ENCODE results near the gene SLC22A23. TPM values are rescaled to one million over a fixed set of nuclear protein-coding genes. Genes with fewer than 3 reads are reported as not detected.

The SLC22A23 gene
- total and polyA plus RNA-seq, 2 donors (not counting 1 experiment from before 2014, with no cell fraction given), result 0.18 to 1.4 TPM

DNA sequence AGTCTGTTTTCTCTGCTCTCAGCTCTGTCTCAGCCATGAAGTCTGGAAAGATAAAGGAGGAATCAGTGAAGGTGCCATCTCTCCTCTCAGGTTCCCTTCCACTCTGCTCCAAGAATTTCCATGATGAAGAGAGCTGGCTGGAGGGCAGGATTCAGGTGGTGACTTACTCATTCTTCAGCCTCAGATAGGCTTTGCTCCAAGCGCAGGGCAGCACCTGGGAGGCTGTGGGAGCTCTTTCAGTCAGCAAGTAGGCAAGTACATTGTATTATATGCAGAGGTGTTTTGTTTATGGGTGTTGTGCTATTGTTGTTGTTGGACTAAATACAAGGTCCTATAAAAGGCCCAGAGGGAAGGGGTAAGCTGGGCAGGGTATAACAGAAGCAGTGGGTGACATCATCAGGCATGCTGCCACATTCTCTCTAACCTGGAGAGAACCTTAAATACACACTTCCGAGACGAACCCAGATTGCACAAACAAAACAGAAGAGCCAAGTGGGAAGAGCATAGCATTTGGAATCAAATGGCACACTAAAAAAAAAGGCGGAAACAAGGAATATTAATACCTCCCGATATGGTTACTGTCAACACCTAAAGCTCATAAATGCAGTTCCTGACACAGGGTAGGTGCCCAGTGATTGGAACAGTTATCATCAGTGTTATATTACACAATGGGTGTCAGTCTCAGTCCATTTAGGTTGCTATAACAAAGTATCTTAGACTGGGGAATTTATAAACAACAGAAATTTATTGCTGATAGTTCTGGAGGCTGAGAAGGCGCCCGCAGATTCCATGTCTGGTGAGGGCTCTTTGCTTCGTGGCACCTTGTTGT is 212.6 kb downstream of the SLC22A23 start:
- ChIA-PET POLR2A (no interaction called here), CTCF (no interaction called here)
- Histone ChIP-seq H3K4me3 (ENCODE audit: control extremely low read depth in 1 of 5, extremely low read depth in 1 of 5, insufficient read depth in 1 of 5, low read depth in 2 of 5, low read length in 4 of 5) (no peak overlapping the region), H3K36me3 (replicated peaks in 1 of 2; ENCODE audit: control extremely low read depth in 1 of 2, control insufficient read depth in 1 of 2, extremely low read depth in 1 of 2, insufficient read depth in 2 of 2, low read length in 1 of 2) (no peaks in the 10 kb centered on the region), H3K4me2 (replicated peaks; ENCODE audit: low read depth, low read length, poor library complexity, severe bottlenecking) (no peak overlapping the region), H3K4me1 (ENCODE audit: control insufficient read depth in 2 of 2, insufficient read depth in 2 of 2, low read length in 2 of 2) (no peaks in the 10 kb centered on the region), H3K27ac (ENCODE audit: low read length in 2 of 2) (no peak overlapping the region), H3K79me2 (ENCODE audit: control insufficient read depth, insufficient read depth, low read length) (no peaks in the 10 kb centered on the region), H4K20me1 (ENCODE audit: control insufficient read depth, insufficient read depth, low read length, poor library complexity, severe bottlenecking) (no peaks in the 10 kb centered on the region), H3K9ac (ENCODE audit: low read length) (no peak overlapping the region), H2AFZ (ENCODE audit: insufficient read depth, low read depth, low read length, poor library complexity, severe bottlenecking) (no peak overlapping the region), H3K9me3 (ENCODE audit: control extremely low read depth in 1 of 3, control insufficient read depth in 2 of 3, insufficient read depth in 1 of 3, low read length in 2 of 3) (no peaks in the 10 kb centered on the region), H3K27me3 (replicated peaks in 1 of 4; ENCODE audit: control extremely low read depth in 1 of 4, control insufficient read depth in 3 of 4, insufficient read depth in 4 of 4, low read length in 3 of 4) (peaks cover 0 to 37% (median 10%) of the 10 kb centered on the region in 4 experiments)
- intact Hi-C loops (cut with micrococcal nuclease), result no loop called here
- ATAC-seq (ENCODE audit: low read depth), result no peak
- 92% methylated on average over 4 of the region's 8 CpGs for WGBS (ENCODE audit: insufficient coverage)
- TF ChIP-seq, protein P1, sequence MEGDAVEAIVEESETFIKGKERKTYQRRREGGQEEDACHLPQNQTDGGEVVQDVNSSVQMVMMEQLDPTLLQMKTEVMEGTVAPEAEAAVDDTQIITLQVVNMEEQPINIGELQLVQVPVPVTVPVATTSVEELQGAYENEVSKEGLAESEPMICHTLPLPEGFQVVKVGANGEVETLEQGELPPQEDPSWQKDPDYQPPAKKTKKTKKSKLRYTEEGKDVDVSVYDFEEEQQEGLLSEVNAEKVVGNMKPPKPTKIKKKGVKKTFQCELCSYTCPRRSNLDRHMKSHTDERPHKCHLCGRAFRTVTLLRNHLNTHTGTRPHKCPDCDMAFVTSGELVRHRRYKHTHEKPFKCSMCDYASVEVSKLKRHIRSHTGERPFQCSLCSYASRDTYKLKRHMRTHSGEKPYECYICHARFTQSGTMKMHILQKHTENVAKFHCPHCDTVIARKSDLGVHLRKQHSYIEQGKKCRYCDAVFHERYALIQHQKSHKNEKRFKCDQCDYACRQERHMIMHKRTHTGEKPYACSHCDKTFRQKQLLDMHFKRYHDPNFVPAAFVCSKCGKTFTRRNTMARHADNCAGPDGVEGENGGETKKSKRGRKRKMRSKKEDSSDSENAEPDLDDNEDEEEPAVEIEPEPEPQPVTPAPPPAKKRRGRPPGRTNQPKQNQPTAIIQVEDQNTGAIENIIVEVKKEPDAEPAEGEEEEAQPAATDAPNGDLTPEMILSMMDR (IDR thresholded peaks at IDR 0.05), result no peak
- TF ChIP-seq EZH2 (IDR thresholded peaks at IDR 0.05; ENCODE audit: borderline replicate concordance, insufficient read depth, low read depth, low read length, poor library complexity, severe bottlenecking), result no peak
- H3K27me3 Mint-ChIP-seq, result peaks cover 40% of the 10 kb centered on the region
- H3K9me3 Mint-ChIP-seq (ENCODE audit: insufficient read depth), result no peaks in the 10 kb centered on the region
- no peak for DNase-seq
- no peak overlapping the region for H3K4me3 Mint-ChIP-seq
- no peaks in the 10 kb centered on the region for H3K4me1 Mint-ChIP-seq
- H3K27ac Mint-ChIP-seq, result no peak overlapping the region

DNA sequence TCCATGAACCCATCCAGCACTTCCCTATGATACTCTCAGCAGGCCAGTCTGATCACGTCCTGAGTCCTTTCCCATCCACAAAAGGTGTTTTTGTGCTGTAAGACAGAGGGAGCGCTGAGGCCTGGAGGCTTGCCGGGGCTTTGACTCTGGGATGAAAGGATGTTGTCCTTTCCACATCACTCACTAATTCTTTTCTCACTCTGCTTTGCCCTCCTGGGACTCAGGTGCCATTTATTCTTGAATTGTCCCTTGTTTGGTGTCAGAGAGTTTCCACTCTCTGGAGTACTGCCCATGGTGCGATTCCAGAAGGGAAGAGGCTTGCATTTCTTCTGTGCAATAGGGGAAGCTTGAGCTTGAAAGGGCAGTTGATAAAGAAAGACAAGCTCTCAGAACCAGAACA is 214.1 kb downstream of the SLC22A23 start:
- peaks cover 43% of the 10 kb centered on the region for H3K27me3 Mint-ChIP-seq
- intact Hi-C loops (cut with micrococcal nuclease), result no loop called here

More for the DNA sequence above, 214.1 kb downstream of the SLC22A23 start:
- H3K4me2 ChIP-seq (replicated peaks; ENCODE audit: low read depth, low read length, poor library complexity, severe bottlenecking), result no peak overlapping the region
- 96% methylated on average over 3 of the region's 4 CpGs for WGBS (ENCODE audit: insufficient coverage)
- ATAC-seq (ENCODE audit: low read depth) (no peak), DNase-seq (no peak)
- peaks cover 0 to 28% (median 3%) of the 10 kb centered on the region in 4 experiments for H3K27me3 ChIP-seq (replicated peaks in 1 of 4; ENCODE audit: control extremely low read depth in 1 of 4, control insufficient read depth in 3 of 4, insufficient read depth in 4 of 4, low read length in 3 of 4)
- no peaks in the 10 kb centered on the region for H3K79me2 ChIP-seq (ENCODE audit: control insufficient read depth, insufficient read depth, low read length)
- no peaks in the 10 kb centered on the region for H4K20me1 ChIP-seq (ENCODE audit: control insufficient read depth, insufficient read depth, low read length, poor library complexity, severe bottlenecking)
- POLR2A ChIA-PET, result no interaction called here
- H3K27ac ChIP-seq (ENCODE audit: low read length in 2 of 2), result no peak overlapping the region
- peaks cover 1% of the 10 kb centered on the region for H3K4me1 Mint-ChIP-seq
- H3K4me3 Mint-ChIP-seq, result no peak overlapping the region
- TF ChIP-seq EZH2 (IDR thresholded peaks at IDR 0.05; ENCODE audit: borderline replicate concordance, insufficient read depth, low read depth, low read length, poor library complexity, severe bottlenecking), result no peak
- TF ChIP-seq, protein P1 (IDR thresholded peaks at IDR 0.05), result no peak
- peaks cover 1 to 4% of the 10 kb centered on the region in 2 donors for H3K4me1 ChIP-seq (ENCODE audit: control insufficient read depth in 2 of 2, insufficient read depth in 2 of 2, low read length in 2 of 2)
- H3K36me3 ChIP-seq (replicated peaks in 1 of 2; ENCODE audit: control extremely low read depth in 1 of 2, control insufficient read depth in 1 of 2, extremely low read depth in 1 of 2, insufficient read depth in 2 of 2, low read length in 1 of 2), result no peaks in the 10 kb centered on the region
- no peaks in the 10 kb centered on the region for H3K9me3 ChIP-seq (ENCODE audit: control extremely low read depth in 1 of 3, control insufficient read depth in 2 of 3, insufficient read depth in 1 of 3, low read length in 2 of 3)
- H3K9me3 Mint-ChIP-seq (ENCODE audit: insufficient read depth), result no peaks in the 10 kb centered on the region
- no peak overlapping the region for H3K9ac ChIP-seq (ENCODE audit: low read length)
- no peak overlapping the region for H3K4me3 ChIP-seq (ENCODE audit: control extremely low read depth in 1 of 5, extremely low read depth in 1 of 5, insufficient read depth in 1 of 5, low read depth in 2 of 5, low read length in 4 of 5)
- no peak overlapping the region for H3K27ac Mint-ChIP-seq
- CTCF ChIA-PET, result interaction anchor here (1.5 kb wide), 1 partner anchor 8 kb away, joined by 7 read pairs; no protein-coding TSS in a partner anchor
- no peak overlapping the region for H2AFZ ChIP-seq (ENCODE audit: insufficient read depth, low read depth, low read length, poor library complexity, severe bottlenecking)
